OCI-LY1 (cell line): ENCODE measurements around the gene SLC44A3.

Source experiments
- H2AFZ ChIP-seq: fragments of 200-600 bp; sonication (generic), shearing (Covaris generic); 2 replicates; pipeline ENCODE4 v1.6.0; 2014; ENCODE audit warnings: antibody characterized with exemption, mild to moderate bottlenecking, low read length
- H3F3A ChIP-seq: fragments of 200-600 bp; sonication (generic), shearing (Covaris generic); 2 replicates; pipeline ENCODE4 v1.6.0; 2014; ENCODE audit warnings: mild to moderate bottlenecking, antibody characterized with exemption, low read length, moderate library complexity; ENCODE audit not compliant: insufficient read depth
- H3K27ac ChIP-seq: fragments of 200-600 bp; sonication (generic); 2 replicates; pipeline ENCODE4 v1.5.1; 2014; ENCODE audit warnings: low read length, mixed run types, mild to moderate bottlenecking, low read depth; ENCODE audit not compliant: poor library complexity, severe bottlenecking
- H3K27me3 ChIP-seq: fragments of 200-600 bp; sonication (generic); 2 replicates; pipeline ENCODE4 v1.6.0; 2014; ENCODE audit warnings: antibody characterized with exemption, mild to moderate bottlenecking, low read length, moderate library complexity; ENCODE audit not compliant: insufficient read depth
- H3K36me3 ChIP-seq: fragments of 200-600 bp; sonication (generic); 2 replicates; pipeline ENCODE4 v1.6.1; 2014; ENCODE audit warnings: mild to moderate bottlenecking, antibody characterized with exemption, low read length, moderate library complexity, mixed read lengths; ENCODE audit not compliant: insufficient read depth
- H3K4me1 ChIP-seq: fragments of 200-600 bp; sonication (generic); 2 replicates; pipeline ENCODE4 v1.5.1; 2014; ENCODE audit warnings: mild to moderate bottlenecking, low read length, moderate library complexity; ENCODE audit not compliant: insufficient read depth, severe bottlenecking
- H3K4me2 ChIP-seq: fragments of 200-600 bp; sonication (generic), shearing (Covaris generic); 2 replicates; pipeline ENCODE4 v1.6.1; 2014; ENCODE audit warnings: low read length
- H3K4me3 ChIP-seq: fragments of 200-600 bp; sonication (generic); 2 replicates; pipeline ENCODE4 v1.5.1; 2014; ENCODE audit warnings: low read length, low read depth, mild to moderate bottlenecking, mixed read lengths; ENCODE audit not compliant: poor library complexity, severe bottlenecking
- H3K79me2 ChIP-seq: fragments of 200-600 bp; shearing (Covaris generic); 2 replicates; pipeline ENCODE4 v1.6.1; 2016; ENCODE audit warnings: mixed run types, low read length, mixed read lengths; ENCODE audit not compliant: insufficient read depth
- H3K9ac ChIP-seq: fragments of 200-600 bp; sonication (generic), shearing (Covaris generic); 2 replicates; pipeline ENCODE4 v1.6.1; 2014; ENCODE audit warnings: mild to moderate bottlenecking, low read length, mixed read lengths
- H3K9me2 ChIP-seq: fragments of 200-600 bp; sonication (generic), shearing (Covaris generic); 2 replicates; pipeline ENCODE4 v1.6.1; 2014; ENCODE audit warnings: low read depth, mild to moderate bottlenecking, low read length, mixed read lengths
- H3K9me3 ChIP-seq: fragments of 200-600 bp; shearing (Covaris generic); 2 replicates; pipeline ENCODE4 v1.6.1; 2014; ENCODE audit warnings: low read length, mixed read lengths
- H4K20me1 ChIP-seq: fragments of 200-600 bp; sonication (generic), shearing (Covaris generic); 2 replicates; pipeline ENCODE4 v1.6.0; 2016; ENCODE audit warnings: mild to moderate bottlenecking, low read length; ENCODE audit not compliant: insufficient read depth
- EZH2 ChIP-seq: fragments of 200-600 bp; sonication (generic), shearing (Covaris generic); IDR thresholded peaks from 2 replicates; pipeline ENCODE4 v1.8.0; 2017; ENCODE audit warnings: borderline replicate concordance, mixed run types, mild to moderate bottlenecking, antibody characterized with exemption, low read length, moderate library complexity, mixed read lengths
- TF ChIP-seq, protein P1 (sequence below): fragments of 200-600 bp; sonication (generic), shearing (Covaris generic); IDR thresholded peaks from 2 replicates; pipeline ENCODE4 v1.5.1; 2017; ENCODE audit warnings: mild to moderate bottlenecking, antibody characterized with exemption, low read length, moderate library complexity, mixed read lengths

SLC44A3 gene

DNA sequence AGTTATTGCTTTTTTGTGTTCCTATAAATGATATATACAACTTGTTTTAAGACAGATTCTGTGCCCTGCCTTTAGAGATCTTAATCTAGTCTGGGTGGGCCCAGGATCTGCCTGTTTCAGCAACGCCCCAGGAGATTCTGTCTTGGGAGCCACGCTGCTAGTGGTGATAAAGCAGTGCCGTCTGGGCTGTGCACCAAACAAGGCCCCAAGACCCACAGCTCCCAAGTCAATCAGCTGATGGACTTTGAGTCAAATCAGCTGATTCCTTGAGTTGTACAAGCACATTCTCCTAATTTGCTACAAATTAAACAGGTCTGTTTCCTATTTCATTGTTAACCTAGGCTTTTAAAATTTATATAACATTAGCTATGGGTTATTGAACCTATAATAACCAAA lies 15.7 kb upstream of the SLC44A3 start:
- H3K9ac ChIP-seq = no peak overlapping the region
- peaks cover 8% of the 10 kb centered on the region for H3K4me1 ChIP-seq
- no peak for TF ChIP-seq EZH2
- TF ChIP-seq, protein P1, sequence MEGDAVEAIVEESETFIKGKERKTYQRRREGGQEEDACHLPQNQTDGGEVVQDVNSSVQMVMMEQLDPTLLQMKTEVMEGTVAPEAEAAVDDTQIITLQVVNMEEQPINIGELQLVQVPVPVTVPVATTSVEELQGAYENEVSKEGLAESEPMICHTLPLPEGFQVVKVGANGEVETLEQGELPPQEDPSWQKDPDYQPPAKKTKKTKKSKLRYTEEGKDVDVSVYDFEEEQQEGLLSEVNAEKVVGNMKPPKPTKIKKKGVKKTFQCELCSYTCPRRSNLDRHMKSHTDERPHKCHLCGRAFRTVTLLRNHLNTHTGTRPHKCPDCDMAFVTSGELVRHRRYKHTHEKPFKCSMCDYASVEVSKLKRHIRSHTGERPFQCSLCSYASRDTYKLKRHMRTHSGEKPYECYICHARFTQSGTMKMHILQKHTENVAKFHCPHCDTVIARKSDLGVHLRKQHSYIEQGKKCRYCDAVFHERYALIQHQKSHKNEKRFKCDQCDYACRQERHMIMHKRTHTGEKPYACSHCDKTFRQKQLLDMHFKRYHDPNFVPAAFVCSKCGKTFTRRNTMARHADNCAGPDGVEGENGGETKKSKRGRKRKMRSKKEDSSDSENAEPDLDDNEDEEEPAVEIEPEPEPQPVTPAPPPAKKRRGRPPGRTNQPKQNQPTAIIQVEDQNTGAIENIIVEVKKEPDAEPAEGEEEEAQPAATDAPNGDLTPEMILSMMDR = no peak
- H3K79me2 ChIP-seq = no peaks in the 10 kb centered on the region
- H3F3A ChIP-seq = no peaks in the 10 kb centered on the region
- no peaks in the 10 kb centered on the region for H3K27me3 ChIP-seq
- no peak overlapping the region for H2AFZ ChIP-seq
- no peaks in the 10 kb centered on the region for H3K9me3 ChIP-seq
- no peaks in the 10 kb centered on the region for H3K9me2 ChIP-seq
- no peaks in the 10 kb centered on the region for H3K36me3 ChIP-seq
- H3K27ac ChIP-seq = no peak overlapping the region
- no peak overlapping the region for H3K4me3 ChIP-seq
- H4K20me1 ChIP-seq = no peaks in the 10 kb centered on the region
- no peak overlapping the region for H3K4me2 ChIP-seq

DNA sequence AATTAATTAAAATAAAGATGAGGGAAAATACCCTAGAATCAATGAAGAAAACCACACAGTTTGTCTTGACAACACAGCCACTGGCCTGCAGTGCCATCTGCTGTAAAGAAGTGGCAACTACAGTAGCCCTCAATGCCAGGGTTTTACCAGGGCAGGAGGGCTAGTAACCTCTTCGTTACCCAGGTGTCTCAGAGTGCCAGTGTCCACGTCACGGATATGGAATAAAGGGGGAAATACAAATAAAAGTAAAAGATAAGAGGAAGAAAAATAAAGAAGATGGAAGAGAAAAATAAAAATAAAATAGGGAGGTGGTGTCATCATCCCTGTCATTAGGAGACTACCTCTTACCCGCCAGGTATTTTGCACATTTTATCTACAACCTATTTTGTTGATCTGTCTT lies 14.2 kb upstream of the SLC44A3 start:
- no peaks in the 10 kb centered on the region for H3K27me3 ChIP-seq
- H3K9me2 ChIP-seq = no peaks in the 10 kb centered on the region
- H3K4me2 ChIP-seq = no peak overlapping the region
- H3K27ac ChIP-seq = no peak overlapping the region
- no peaks in the 10 kb centered on the region for H3K9me3 ChIP-seq
- no peaks in the 10 kb centered on the region for H3F3A ChIP-seq
- H4K20me1 ChIP-seq = no peaks in the 10 kb centered on the region
- H3K4me1 ChIP-seq = peaks cover 8% of the 10 kb centered on the region
- no peak overlapping the region for H3K9ac ChIP-seq
- no peaks in the 10 kb centered on the region for H3K79me2 ChIP-seq
- TF ChIP-seq, protein P1 = peak; percentile 81
- no peak for TF ChIP-seq EZH2
- no peaks in the 10 kb centered on the region for H3K36me3 ChIP-seq
- no peak overlapping the region for H2AFZ ChIP-seq
- H3K4me3 ChIP-seq = no peak overlapping the region

DNA sequence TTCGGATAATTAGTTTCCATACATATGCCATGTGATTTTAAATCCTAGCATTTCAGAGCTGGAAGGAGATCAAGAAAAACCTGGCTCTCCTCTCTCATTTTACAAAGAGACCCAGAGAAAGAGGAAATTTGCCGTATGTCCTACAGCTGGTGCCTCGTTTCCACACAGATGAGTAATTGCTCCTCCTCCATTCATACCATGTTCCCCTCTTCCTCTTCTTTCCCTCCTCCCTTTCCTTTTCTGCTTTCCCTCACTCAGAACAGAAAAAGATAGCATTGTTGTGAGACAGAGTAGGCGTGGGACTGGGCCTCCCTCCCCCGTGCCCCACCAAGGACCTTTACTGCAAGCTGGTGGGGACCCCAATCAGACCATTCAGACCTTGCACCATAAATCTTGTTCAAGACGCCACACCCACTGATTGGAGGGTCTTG lies 13.7 kb upstream of the SLC44A3 start:
- H3K36me3 ChIP-seq = no peaks in the 10 kb centered on the region
- no peak overlapping the region for H2AFZ ChIP-seq
- TF ChIP-seq, protein P1 = no peak
- TF ChIP-seq EZH2 = no peak
- no peaks in the 10 kb centered on the region for H3F3A ChIP-seq
- H4K20me1 ChIP-seq = no peaks in the 10 kb centered on the region
- no peak overlapping the region for H3K4me2 ChIP-seq
- no peak overlapping the region for H3K9ac ChIP-seq
- H3K9me3 ChIP-seq = no peaks in the 10 kb centered on the region
- H3K4me1 ChIP-seq = peaks cover 7% of the 10 kb centered on the region
- no peaks in the 10 kb centered on the region for H3K9me2 ChIP-seq
- no peak overlapping the region for H3K27ac ChIP-seq
- no peaks in the 10 kb centered on the region for H3K79me2 ChIP-seq
- no peaks in the 10 kb centered on the region for H3K27me3 ChIP-seq
- H3K4me3 ChIP-seq = no peak overlapping the region
